Smooth muscle cell of the brain vasculature (primary cell): ENCODE results near the gene RPS6KA4.

ENCODE experiments used
- DNase-seq: peaks from one replicate; pipeline ENCODE4 v3.0.0-alpha.2; 2012; ENCODE audit warnings: low read depth, low spot score

The RPS6KA4 gene

DNA sequence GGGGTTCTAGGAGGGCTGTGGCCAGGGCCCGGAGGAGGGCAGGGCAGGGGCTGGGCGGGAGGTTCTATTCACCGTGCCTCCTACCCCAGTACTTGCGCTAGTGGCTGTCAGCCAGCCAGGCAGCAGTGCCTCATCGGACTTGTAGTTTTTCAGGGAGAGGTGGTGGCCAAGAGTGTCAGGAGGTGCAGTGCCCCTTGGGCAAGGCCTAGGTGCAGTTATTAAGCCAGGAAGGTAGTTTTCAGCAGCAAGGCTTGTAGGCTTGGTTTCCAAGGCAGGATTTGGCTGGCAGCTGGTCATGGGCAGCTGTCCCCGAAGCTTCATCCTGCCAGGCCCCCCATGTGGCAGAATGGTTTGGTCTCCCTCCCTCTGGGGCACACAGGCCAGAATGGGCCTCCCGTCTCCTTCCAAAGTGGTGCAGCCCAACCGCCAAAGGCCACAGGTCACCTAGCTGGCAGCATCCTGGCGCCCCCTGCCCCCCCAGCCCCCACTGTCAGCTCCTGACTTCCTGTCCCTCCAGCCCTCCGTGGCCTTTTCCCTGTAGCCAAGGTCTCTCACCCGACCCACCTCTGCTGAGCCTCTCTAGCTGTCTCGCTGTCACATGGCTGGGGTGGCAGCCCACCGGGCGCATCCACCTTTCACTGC is 10.5 kb upstream of the RPS6KA4 start:
- no peak for DNase-seq

DNA sequence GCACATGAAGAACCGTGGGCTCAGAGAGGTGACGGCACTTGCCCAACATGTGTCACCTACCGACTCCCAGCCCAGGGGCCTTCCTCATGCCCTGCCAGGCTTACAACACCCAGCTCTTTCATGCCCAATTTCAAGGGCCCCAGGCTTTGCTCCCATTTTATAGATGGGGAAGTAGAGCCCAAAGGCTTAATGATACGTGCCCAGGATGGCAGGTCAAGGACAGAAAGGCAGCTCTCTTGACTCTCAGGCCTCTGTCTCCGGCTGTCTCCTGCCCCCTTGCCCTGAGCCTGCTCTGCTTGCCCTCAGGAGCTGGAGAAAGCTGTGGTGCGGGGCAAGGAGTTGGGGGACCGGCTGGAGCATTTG is 10.0 kb upstream of the RPS6KA4 start:
- no peak for DNase-seq

DNA sequence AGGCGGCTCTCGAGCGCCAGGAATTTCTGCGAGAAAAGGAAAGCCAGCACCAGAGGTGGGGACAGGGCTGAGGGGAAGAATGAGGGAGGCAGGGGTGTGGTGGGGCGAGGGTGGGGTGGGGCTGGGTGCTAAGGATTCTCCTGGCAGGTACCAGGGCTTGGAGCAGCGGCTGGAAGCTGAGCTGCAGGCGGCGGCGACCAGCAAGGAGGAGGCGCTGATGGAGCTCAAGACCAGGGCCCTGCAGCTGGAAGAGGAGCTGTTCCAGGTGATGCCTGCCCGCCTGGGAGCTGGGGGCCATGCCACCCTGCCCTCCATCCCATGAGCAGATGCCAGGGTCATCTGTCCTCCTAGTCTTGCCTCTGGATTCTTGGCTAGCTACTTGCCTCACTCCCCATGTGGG is 9.6 kb upstream of the RPS6KA4 start:
- no peak for DNase-seq

DNA sequence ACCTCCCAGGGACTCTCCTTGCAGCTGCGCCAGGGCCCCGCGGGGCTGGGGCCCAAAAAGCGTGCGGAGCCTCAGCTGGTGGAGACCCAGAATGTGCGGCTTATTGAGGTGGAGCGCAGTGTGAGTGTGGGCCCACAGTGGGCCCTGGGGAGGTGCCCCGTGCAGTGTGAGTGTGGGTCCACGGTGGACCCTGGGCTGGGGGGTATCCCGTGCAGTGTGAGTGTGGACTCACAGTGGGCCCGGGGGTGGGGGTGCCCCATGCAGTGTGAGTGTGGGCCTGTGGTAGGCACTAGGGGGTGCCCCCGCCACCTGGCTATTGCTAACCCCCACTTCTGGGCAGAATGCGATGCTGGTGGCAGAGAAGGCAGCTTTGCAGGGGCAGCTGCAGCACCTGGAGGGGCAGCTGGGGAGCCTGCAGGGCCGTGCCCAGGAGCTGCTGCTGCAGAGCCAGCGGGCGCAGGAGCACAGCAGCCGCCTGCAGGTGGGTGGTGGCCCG is 7.8 kb upstream of the RPS6KA4 start:
- DNase-seq, result no peak

DNA sequence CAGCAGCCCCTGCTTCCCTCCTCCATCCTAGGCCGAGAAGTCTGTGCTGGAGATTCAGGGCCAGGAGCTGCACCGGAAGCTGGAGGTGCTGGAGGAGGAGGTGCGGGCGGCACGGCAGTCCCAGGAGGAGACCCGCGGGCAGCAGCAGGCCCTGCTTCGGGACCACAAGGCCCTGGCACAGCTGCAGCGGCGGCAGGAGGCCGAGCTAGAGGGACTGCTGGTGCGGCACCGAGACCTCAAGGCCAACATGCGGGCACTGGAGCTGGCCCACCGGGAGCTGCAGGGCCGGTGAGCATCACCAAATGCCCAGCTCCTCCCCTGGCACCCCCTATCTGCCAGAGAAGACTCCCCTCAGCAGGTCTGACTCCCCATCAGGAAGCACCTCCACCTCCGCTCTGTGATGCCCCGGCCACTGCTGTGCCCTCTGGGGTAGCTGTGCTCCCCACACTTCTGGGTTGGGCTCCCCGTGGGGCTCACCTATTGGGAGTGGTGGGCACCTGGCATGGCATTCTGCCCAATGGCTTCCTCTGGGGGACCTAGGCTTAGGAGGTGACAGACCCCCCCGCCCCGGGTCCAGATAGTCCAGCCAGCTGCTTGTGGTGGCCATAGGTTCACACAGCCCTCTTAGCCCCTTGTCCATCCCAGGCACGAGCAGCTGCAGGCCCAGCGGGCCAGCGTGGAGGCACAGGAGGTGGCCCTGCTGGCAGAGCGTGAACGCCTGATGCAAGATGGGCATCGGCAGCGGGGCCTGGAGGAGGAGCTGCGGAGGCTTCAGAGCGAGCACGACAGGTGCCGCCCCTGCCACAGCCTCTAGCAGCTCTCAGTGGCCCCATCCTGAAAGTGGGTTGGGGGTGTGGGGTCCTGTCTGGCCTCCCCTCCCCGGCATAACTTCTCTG is 6.6 kb upstream of the RPS6KA4 start:
- no peak for DNase-seq

DNA sequence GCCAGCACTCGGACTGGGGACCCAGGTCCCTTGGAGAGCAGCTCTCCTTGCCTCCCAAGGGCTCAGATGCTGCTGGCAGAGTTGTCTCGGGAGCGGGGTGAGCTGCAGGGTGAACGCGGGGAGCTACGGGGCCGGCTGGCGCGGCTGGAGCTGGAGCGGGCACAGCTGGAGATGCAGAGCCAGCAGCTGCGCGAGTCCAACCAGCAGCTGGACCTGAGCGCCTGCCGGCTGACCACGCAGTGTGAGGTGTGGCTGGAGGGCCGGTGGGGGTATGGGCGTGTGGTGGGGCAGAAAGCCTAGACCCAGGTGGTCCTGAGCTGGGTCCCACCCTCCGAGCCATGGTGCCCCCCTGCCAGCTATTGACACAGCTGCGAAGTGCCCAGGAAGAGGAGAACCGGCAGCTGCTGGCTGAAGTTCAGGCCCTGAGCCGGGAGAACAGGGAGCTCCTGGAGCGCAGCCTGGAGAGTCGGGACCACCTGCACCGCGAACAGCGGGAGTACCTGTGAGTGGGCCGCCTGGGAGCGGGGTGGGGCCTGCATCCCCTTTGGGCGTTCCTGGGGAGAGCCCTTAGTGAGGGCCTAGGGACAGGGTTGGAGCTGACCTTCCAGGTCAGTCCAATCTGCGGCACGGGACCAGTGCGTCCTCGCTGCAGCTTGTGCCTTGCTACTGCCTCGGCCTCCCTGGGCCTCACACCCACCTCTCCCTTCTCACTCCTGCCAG is 5.8 kb upstream of the RPS6KA4 start:
- DNase-seq, result no peak

DNA sequence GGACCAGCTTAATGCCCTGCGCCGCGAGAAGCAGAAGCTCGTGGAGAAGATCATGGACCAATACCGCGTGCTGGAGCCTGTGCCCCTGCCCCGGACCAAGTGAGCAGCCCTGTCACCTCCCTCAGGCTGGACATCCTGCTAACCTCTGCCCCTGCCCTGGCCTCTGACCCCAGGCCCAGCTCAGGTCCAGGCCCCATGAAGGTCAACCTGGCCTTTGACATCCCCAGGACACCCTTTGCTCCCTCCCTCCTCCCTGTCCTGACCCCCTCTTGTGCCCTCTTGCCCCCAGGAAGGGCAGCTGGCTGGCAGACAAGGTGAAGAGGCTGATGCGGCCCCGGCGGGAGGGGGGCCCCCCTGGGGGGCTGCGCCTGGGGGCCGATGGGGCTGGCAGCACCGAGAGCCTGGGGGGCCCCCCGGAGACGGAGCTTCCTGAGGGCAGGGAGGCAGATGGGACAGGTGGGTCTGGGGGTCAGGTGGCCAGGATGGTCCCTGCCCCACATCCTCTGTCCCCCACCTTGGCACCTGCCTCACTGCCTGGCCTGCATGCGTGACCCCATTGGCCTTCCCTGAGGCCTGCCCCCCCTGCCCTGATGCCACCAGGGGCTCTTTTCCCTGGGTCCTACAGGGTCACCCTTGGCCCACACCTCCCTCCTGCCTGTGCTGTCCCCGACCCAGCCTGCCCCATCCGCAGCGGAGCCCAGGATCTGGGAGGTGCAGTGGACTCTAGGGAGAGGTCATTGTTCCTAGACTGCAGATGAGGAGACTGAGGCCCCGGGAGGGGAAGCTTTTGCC is 5.1 kb upstream of the RPS6KA4 start:
- DNase-seq, result no peak

DNA sequence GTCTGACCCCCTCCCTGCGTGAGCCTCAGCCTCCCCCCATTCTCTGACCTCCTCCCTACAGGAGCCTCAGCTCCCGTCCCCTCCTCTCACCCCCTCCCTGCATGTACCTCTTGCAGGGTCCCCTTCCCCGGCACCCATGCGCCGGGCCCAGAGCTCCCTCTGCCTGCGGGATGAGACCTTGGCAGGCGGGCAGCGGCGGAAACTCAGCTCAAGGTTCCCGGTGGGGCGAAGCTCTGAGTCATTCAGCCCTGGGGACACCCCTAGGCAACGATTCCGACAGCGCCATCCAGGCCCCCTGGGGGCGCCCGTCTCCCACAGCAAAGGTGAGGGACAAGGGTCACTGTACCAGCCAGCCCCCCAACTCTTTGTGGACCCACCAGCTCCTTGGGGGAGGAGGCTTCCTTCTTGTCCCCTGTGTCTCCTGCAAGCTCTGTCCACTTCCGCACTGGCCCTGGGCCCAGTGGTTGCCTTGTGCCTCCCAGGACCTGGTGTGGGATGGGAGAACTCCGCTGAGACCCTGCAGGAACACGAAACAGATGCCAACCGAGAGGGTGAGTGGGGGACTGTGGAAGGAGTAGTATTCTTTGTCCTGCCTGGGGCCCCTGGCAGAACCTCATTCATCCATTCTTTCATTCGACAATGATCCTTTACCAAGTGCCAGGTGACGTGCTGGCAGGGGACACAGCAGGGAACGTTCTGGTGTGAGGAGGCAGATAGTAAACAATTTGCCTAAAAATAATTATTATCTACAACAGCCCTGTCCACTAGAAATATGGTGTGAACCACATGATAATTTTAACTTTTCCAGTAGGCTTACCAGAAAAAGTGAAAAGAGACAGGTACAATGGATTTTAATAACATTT is 3.7 kb upstream of the RPS6KA4 start:
- no peak for DNase-seq

DNA sequence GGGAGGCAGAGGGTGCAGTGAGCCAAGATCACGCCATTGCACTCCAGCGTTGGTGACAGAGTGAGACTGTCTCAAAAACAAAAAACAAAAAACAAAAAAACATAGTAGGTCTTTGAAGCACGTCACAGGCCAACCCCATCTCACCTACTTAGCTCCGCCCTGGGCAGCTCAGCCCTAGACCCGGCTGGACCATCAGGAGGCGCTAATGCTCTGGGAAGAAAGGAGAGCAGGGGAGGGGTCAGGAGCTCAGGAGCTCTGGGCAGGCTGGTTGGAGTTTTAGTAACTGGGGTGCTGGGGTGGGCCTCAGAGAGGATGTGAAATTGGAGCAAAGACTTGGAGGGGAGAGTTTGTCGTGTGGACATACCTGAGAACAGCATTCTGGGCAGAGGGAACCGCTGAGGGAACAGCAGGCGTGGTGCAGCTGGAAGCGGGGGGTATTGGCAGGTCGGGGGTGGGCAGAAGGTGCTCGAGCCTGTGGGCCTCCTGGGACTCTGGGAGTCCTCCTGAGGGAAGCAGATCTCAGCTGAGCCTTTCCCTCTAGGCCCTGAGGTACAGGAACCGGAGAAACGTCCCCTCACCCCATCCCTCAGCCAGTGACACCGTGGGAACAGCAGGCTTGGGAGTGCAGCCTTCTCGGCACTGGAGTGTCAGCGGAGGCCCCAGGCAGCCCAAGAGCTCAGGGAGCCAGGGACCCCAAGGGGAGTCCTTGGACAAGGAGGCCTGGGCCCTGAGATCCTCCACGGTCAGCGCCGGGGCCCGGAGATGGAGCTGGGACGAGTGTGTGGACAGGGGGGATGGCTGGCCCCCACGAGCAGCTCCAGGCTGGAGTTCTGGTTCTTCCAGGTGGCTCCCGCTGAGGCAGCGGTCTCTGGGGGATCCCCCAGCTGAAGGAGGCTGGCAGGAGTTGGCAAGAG is 2.2 kb upstream of the RPS6KA4 start:
- no peak for DNase-seq

DNA sequence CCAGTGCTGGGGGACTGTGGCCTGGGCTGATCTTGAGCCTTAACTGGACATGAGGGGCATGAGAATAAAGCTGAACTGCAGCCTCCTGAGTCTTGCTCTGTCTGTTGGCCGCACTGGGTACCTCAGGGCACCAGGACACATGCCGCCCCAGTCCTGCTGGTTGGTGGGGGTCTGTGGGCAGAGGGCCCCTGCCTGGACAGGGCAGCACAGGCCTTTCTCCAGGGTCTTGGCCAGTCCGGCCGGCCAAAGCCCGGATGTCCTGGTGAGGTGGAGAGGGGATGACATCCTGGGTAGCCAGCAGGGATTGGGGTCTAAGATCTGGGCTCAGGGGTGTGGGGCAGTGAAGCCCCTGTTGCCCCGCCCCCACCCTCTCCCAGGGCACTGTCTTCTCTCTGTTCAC is 1.5 kb upstream of the RPS6KA4 start:
- no peak for DNase-seq

DNA sequence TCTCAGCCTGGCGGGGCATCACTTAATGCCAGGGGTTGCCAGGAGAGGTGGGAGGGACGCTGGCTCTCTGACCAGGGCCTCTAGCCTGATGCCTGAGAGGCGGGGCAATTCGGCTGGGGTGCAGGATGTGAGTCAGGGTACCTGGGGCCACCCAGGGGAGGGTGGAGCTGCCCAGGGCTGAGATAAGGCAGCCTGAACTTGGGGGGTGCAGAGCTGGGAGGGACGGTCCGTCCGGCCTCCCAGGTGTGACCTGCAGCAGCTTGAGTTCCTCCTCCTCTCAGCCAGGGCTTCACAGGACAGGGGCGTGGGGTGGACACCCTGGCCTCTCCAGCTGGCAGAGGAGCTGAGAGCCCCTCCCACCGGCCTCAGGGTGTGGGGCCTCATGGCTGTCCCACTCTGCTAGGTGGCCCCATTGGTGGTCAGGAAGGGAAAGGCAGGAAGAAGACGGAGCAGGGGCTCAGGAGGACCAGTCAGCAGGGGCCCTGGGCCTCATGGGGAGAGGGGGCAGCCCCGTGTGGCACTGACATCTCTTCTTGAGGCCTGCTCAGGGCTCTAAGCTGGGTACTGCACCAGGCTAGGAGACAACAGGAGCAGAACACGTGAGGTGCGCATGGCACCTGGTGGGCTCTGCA is 942 bp upstream of the RPS6KA4 start:
- DNase-seq, result no peak

DNA sequence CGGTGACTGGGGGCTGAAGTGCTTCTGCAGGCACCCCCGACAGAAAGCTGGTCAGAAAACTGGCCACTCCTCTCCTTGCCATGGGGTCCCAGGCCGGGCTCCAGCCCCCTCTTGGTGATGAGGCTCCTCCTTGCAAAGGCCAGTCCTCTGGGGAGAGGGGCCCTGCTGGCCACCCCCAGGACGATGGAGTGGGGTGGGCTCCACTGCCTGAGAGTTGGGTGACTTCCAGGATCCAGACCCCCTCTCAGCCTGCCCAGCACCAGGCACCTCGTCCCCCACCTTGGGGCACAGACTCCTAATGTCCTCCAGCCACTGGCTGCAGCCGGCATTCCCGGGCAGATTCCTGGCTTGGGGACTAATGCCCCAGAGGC is 441 bp upstream of the RPS6KA4 start:
- DNase-seq, result no peak

DNA sequence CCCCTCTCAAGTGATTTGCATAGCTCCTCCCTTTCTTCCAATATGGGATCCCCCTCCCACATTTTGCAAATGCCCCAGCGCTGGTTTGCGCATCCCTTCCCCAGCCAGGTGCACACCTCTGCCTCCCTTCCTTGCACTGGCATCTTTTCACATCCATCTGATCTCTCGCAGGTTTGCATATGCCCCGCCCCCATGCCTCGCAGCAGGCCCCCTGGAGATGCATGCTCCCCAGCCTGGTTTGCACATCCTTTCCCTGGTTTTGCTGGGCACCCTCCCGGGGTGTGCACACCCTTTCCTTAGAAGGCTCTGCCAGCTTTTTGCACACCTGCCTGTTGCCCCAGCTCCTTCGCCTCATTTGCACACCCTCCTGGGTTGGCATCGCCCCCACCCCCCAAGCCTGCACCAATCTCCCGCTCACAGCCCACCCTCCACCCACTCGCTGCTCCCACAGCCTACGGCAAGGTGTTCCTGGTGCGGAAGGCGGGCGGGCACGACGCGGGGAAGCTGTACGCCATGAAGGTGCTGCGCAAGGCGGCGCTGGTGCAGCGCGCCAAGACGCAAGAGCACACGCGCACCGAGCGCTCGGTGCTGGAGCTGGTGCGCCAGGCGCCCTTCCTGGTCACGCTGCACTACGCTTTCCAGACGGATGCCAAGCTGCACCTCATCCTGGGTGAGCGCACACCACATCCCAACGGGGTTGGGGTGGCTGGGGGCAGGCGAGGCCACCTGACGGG is 917 bp downstream of the RPS6KA4 start:
- no peak for DNase-seq

DNA sequence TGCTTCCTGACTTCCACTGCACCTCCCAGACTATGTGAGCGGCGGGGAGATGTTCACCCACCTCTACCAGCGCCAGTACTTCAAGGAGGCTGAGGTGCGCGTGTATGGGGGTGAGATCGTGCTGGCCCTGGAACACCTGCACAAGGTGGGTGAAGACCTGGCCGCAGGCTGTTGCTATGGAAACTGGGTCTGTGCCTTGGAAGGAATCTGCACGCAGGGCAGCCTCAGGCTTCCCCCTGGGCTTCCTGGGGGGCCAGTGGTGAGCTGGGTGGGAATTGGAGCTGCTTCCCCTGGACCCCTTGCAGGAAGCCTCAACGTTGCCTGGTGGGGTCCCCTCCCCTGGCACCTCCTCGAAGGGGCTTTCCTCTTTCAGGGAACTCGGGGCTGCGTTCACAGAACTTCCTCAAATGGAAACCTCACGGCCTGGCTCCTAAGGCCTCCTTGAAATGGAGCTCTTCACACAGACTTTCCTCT is 1.5 kb downstream of the RPS6KA4 start:
- no peak for DNase-seq

DNA sequence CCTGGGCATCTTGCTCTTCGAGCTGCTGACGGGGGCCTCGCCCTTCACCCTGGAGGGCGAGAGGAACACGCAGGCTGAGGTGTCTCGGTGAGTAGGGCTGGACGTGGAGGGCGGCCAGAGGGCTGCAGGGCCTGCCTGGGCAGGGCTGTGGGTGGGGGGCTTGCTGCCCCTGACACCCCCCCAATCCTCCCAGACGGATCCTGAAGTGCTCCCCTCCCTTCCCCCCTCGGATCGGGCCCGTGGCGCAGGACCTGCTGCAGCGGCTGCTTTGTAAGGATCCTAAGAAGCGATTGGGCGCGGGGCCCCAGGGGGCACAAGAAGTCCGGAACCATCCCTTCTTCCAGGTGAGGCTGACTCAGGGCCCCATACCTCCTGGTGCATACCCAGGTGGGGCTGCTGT is 2.7 kb downstream of the RPS6KA4 start:
- DNase-seq, result no peak

DNA sequence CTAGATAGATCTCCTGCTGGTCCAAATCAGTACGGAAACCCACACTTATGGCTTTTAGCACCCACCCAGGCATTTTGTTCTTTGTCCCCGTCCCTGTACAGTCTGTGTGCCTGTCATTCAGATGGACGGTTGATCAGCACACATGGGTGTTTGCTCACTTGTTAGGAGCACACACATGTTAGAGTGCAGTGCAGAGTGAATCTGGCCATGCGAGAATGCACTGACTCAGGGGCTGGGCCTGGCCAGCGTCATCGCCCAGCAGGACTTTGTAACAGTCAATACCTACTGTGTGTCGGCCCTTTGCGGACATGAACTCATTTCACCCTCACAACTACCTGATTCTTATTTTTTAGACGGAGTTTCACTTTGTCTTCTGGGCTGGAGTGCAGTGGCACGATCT is 3.4 kb downstream of the RPS6KA4 start:
- no peak for DNase-seq

DNA sequence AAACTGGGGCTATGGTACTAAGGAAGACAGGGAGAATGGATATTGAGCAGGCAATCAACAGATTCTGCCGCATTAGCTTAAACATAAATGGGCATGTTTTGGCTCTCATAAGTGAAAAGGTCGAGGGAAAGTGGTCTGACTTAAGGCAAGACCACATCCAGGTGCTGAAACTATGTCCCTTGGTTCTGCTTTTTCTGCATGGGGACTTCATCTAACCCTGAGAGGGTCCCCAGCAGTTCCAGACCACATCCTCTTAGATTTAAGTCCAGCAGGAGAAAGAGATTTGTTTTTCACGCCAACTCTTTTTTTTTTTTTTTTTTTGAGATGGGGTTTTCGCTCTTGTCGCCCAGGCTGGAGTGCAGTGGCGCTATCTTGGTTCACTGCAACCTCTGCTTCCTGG is 5.5 kb downstream of the RPS6KA4 start:
- DNase-seq, result no peak

DNA sequence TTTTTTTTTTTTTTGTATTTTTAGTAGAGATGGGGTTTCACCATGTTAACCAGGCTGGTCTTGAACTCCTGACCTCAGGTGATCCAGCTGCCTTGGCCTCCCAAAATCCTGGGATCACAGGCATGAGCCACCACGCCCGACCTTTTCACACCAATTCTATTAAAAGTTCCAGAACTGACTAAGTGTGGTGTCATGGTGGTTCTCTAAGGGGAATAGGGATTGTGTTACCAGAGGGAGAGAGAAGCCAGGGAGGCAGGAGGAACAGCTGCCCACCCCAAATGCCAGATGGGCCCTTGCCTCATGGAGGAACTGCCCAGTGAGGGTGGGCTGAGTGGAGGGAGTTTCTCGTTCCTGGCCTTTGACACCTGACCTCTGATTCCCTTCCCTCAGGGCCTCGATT is 5.9 kb downstream of the RPS6KA4 start:
- DNase-seq, result no peak
